Stimulated activated effector memory CD8-positive, alpha-beta T cell treated with anti-CD3 and anti-CD28 coated beads, Interleukin-12 subunit alpha, Interleukin-12 subunit beta, amount 100 ng/mL, for 72 hours (primary cell): ENCODE data around the gene PLD4.

Source experiments
- ATAC-seq: fragments of 150-1000 bp; cut with Tn5 transposase; 2 replicates; pipeline ENCODE4 v1.10.0; 2021
- DNase-seq, 2 donors: peaks; one replicate each; pipeline ENCODE4 v3.0.0; 2021 to 2022; ENCODE audit warnings: low spot score in 2 of 2
- H3K27ac Mint-ChIP-seq: one replicate; pipeline ENCODE4 v1.8.0; 2022; ENCODE audit warnings: mild to moderate bottlenecking, mixed read lengths
- H3K36me3 Mint-ChIP-seq: one replicate; pipeline ENCODE4 v1.8.0; 2022; ENCODE audit warnings: mild to moderate bottlenecking, mixed read lengths
- H3K4me1 Mint-ChIP-seq: one replicate; pipeline ENCODE4 v1.8.0; 2022; ENCODE audit warnings: mixed read lengths
- H3K4me3 Mint-ChIP-seq: one replicate; pipeline ENCODE4 v1.8.0; 2022; ENCODE audit warnings: mild to moderate bottlenecking, mixed read lengths
- H3K9me3 Mint-ChIP-seq: one replicate; pipeline ENCODE4 v1.8.0; 2022; ENCODE audit warnings: mixed read lengths

PLD4 gene

GRCh38 chr14:104924421-104925213 is at the start of gene PLD4:
TSS of gene PLD4 (plus strand) at chr14:104924879. CDS start at chr14:104927141, 2,262 bp downstream.
- Mint-ChIP-seq H3K4me1 (no peaks in the 10 kb centered on the region), H3K4me3 (no peak within 1 kb of the TSS), H3K9me3 (no peaks in the 10 kb centered on the region), H3K27ac (no peak within 1 kb of the TSS), H3K36me3 (no peaks in the 10 kb centered on the region)
- ATAC-seq, result no peak
- no peak for DNase-seq

- ATAC-seq, result no peak
- Mint-ChIP-seq H3K4me3 (no peak overlapping the region), H3K27ac (no peak overlapping the region), H3K4me1 (peaks cover 8% of the 10 kb centered on the region), H3K9me3 (no peaks in the 10 kb centered on the region), H3K36me3 (no peaks in the 10 kb centered on the region)
- no peak for DNase-seq
These were observed 49.3 kb upstream of the PLD4 start for GRCh38 chr14:104875412-104875751.

- no peak for DNase-seq
- peaks cover 8% of the 10 kb centered on the region for H3K4me1 Mint-ChIP-seq
- no peak overlapping the region for H3K4me3 Mint-ChIP-seq
- H3K9me3 Mint-ChIP-seq, result no peaks in the 10 kb centered on the region
- H3K36me3 Mint-ChIP-seq, result no peaks in the 10 kb centered on the region
- ATAC-seq, result no peak
- no peak overlapping the region for H3K27ac Mint-ChIP-seq
These were observed 48.9 kb upstream of the PLD4 start for GRCh38 chr14:104875811-104876210.

GRCh38 chr14:104876251-104876699 is 48.4 kb upstream of the PLD4 start:
- ATAC-seq (peak; percentile 55), DNase-seq (peak in 1 of 2 donors; percentile 76)
- Mint-ChIP-seq H3K4me1 (peaks cover 8% of the 10 kb centered on the region), H3K27ac (no peak overlapping the region), H3K36me3 (no peaks in the 10 kb centered on the region), H3K9me3 (no peaks in the 10 kb centered on the region), H3K4me3 (no peak overlapping the region)

- H3K4me3 Mint-ChIP-seq, result no peak overlapping the region
- no peaks in the 10 kb centered on the region for H3K9me3 Mint-ChIP-seq
- no peak overlapping the region for H3K27ac Mint-ChIP-seq
- H3K4me1 Mint-ChIP-seq, result peaks cover 8% of the 10 kb centered on the region
- no peak for DNase-seq
- no peaks in the 10 kb centered on the region for H3K36me3 Mint-ChIP-seq
- ATAC-seq, result no peak
These were observed 47.4 kb upstream of the PLD4 start for GRCh38 chr14:104877066-104877805.

GRCh38 chr14:104877806-104878550 is 46.7 kb upstream of the PLD4 start:
- DNase-seq, result no peak
- Mint-ChIP-seq H3K9me3 (no peaks in the 10 kb centered on the region), H3K4me1 (peaks cover under 1% of the 10 kb centered on the region), H3K4me3 (no peak overlapping the region), H3K27ac (no peak overlapping the region), H3K36me3 (no peaks in the 10 kb centered on the region)
- ATAC-seq, result no peak

GRCh38 chr14:104878582-104878981 is 46.1 kb upstream of the PLD4 start:
- no peak for DNase-seq
- H3K27ac Mint-ChIP-seq, result no peak overlapping the region

GRCh38 chr14:104879201-104879982 is 45.3 kb upstream of the PLD4 start:
- no peaks in the 10 kb centered on the region for H3K9me3 Mint-ChIP-seq
- no peak overlapping the region for H3K4me3 Mint-ChIP-seq
- H3K4me1 Mint-ChIP-seq, result no peaks in the 10 kb centered on the region
- ATAC-seq (no peak), DNase-seq (no peak)
- no peaks in the 10 kb centered on the region for H3K36me3 Mint-ChIP-seq
- no peak overlapping the region for H3K27ac Mint-ChIP-seq

More at GRCh38 chr14:104878582-104878981, 46.1 kb upstream of the PLD4 start:
- no peak overlapping the region for H3K4me3 Mint-ChIP-seq
- H3K9me3 Mint-ChIP-seq, result no peaks in the 10 kb centered on the region
- ATAC-seq, result no peak
- no peaks in the 10 kb centered on the region for H3K4me1 Mint-ChIP-seq
- H3K36me3 Mint-ChIP-seq, result no peaks in the 10 kb centered on the region

GRCh38 chr14:104879983-104880565 is 44.6 kb upstream of the PLD4 start:
- H3K27ac Mint-ChIP-seq, result no peak overlapping the region
- H3K9me3 Mint-ChIP-seq, result no peaks in the 10 kb centered on the region
- no peak for DNase-seq
- no peaks in the 10 kb centered on the region for H3K4me1 Mint-ChIP-seq
- no peak overlapping the region for H3K4me3 Mint-ChIP-seq
- no peaks in the 10 kb centered on the region for H3K36me3 Mint-ChIP-seq
- no peak for ATAC-seq

- H3K9me3 Mint-ChIP-seq, result no peaks in the 10 kb centered on the region
- H3K4me1 Mint-ChIP-seq, result no peaks in the 10 kb centered on the region
- no peak overlapping the region for H3K4me3 Mint-ChIP-seq
- DNase-seq (no peak), ATAC-seq (no peak)
- H3K27ac Mint-ChIP-seq, result no peak overlapping the region
- no peaks in the 10 kb centered on the region for H3K36me3 Mint-ChIP-seq
These were observed 44.0 kb upstream of the PLD4 start for GRCh38 chr14:104880584-104881210.

GRCh38 chr14:104881369-104881979 is 43.2 kb upstream of the PLD4 start:
- no peak for DNase-seq
- Mint-ChIP-seq H3K27ac (no peak overlapping the region), H3K4me1 (no peaks in the 10 kb centered on the region), H3K4me3 (no peak overlapping the region), H3K36me3 (no peaks in the 10 kb centered on the region), H3K9me3 (no peaks in the 10 kb centered on the region)
- no peak for ATAC-seq

GRCh38 chr14:104882325-104882973 is 42.2 kb upstream of the PLD4 start:
- Mint-ChIP-seq H3K4me1 (no peaks in the 10 kb centered on the region), H3K4me3 (no peak overlapping the region), H3K36me3 (no peaks in the 10 kb centered on the region), H3K9me3 (no peaks in the 10 kb centered on the region), H3K27ac (no peak overlapping the region)
- no peak for DNase-seq
- ATAC-seq, result peak; percentile 38

- H3K4me1 Mint-ChIP-seq, result no peaks in the 10 kb centered on the region
- H3K27ac Mint-ChIP-seq, result no peak overlapping the region
- no peak overlapping the region for H3K4me3 Mint-ChIP-seq
- DNase-seq (no peak), ATAC-seq (no peak)
- no peaks in the 10 kb centered on the region for H3K9me3 Mint-ChIP-seq
- no peaks in the 10 kb centered on the region for H3K36me3 Mint-ChIP-seq
These were observed 41.6 kb upstream of the PLD4 start for GRCh38 chr14:104882991-104883660.
